ENCODE data around the gene CLTA. TPM values are rescaled to one million over a fixed set of nuclear protein-coding genes. Genes with fewer than 3 reads are reported as not detected.
"Not testable (repeated sequence)": the region's sequence is repeated elsewhere in the genome, so short reads cannot be mapped to it uniquely, and the experiment has no call there.

Gene CLTA
- total RNA-seq, 1 experiment from 2014 or later, result 275 TPM

- DNase-seq (ENCODE audit: low read depth), result no peak
Measured at GRCh38 chr9:36158122-36158521, 32.6 kb upstream of the CLTA start.

GRCh38 chr9:36158917-36159316, 31.8 kb upstream of the CLTA start:
- DNase-seq (ENCODE audit: low read depth), result no peak

- not testable (repeated sequence) for DNase-seq (ENCODE audit: low read depth)
Measured at GRCh38 chr9:36159509-36159908, 31.2 kb upstream of the CLTA start.

- DNase-seq (ENCODE audit: low read depth), result not testable (repeated sequence)
Measured at GRCh38 chr9:36160126-36160525, 30.6 kb upstream of the CLTA start.

GRCh38 chr9:36161187-36161586, 29.5 kb upstream of the CLTA start:
- DNase-seq (ENCODE audit: low read depth), result peak; percentile 43

GRCh38 chr9:36162211-36162738, 28.4 kb upstream of the CLTA start:
- DNase-seq (ENCODE audit: low read depth), result no peak

GRCh38 chr9:36163049-36163785, 27.5 kb upstream of the CLTA start:
- peak; percentile 41 for DNase-seq (ENCODE audit: low read depth)

- DNase-seq (ENCODE audit: low read depth), result no peak
Measured at GRCh38 chr9:36163786-36164170, 26.9 kb upstream of the CLTA start.

- no peak for DNase-seq (ENCODE audit: low read depth)
Measured at GRCh38 chr9:36164372-36164771, 26.3 kb upstream of the CLTA start.

GRCh38 chr9:36164989-36165388, 25.7 kb upstream of the CLTA start:
- no peak for DNase-seq (ENCODE audit: low read depth)

- DNase-seq (ENCODE audit: low read depth), result peak; percentile 57
Measured at GRCh38 chr9:36165826-36166167, 24.9 kb upstream of the CLTA start.

GRCh38 chr9:36166168-36166927, 24.4 kb upstream of the CLTA start:
- DNase-seq (ENCODE audit: low read depth), result peak; percentile 85

GRCh38 chr9:36169166-36169565, 21.6 kb upstream of the CLTA start, which contains the start of gene CCIN:
Gene CCIN (plus strand): TSS chr9:36169388. CDS start chr9:36169503, 115 bp downstream.
- DNase-seq (ENCODE audit: low read depth), result no peak

GRCh38 chr9:36169708-36170107, 21.0 kb upstream of the CLTA start:
- no peak for DNase-seq (ENCODE audit: low read depth)

- no peak for DNase-seq (ENCODE audit: low read depth)
Measured at GRCh38 chr9:36170531-36170930, 20.2 kb upstream of the CLTA start.

GRCh38 chr9:36173861-36174260, 16.9 kb upstream of the CLTA start:
- DNase-seq (ENCODE audit: low read depth), result no peak

GRCh38 chr9:36174271-36174670, 16.4 kb upstream of the CLTA start:
- no peak for DNase-seq (ENCODE audit: low read depth)

GRCh38 chr9:36174731-36175130, 16.0 kb upstream of the CLTA start:
- DNase-seq (ENCODE audit: low read depth), result no peak

- DNase-seq (ENCODE audit: low read depth), result not testable (repeated sequence)
Measured at GRCh38 chr9:36175209-36175608, 15.5 kb upstream of the CLTA start.

GRCh38 chr9:36176496-36176895, 14.2 kb upstream of the CLTA start:
- DNase-seq (ENCODE audit: low read depth), result not testable (repeated sequence)

GRCh38 chr9:36177571-36177970, 13.2 kb upstream of the CLTA start:
- no peak for DNase-seq (ENCODE audit: low read depth)

- not testable (repeated sequence) for DNase-seq (ENCODE audit: low read depth)
Measured at GRCh38 chr9:36180243-36180642, 10.5 kb upstream of the CLTA start.

GRCh38 chr9:36187414-36187813, 3.3 kb upstream of the CLTA start:
- peak; percentile 64 for DNase-seq (ENCODE audit: low read depth)
